Measurements from ENCODE around the gene KAZN. TPM values are rescaled to one million over a fixed set of nuclear protein-coding genes. Genes with fewer than 3 reads are reported as not detected.

The KAZN gene
- polyA plus RNA-seq, 4 donors, result 3.0 to 39.5 (median 4.4) TPM

DNA sequence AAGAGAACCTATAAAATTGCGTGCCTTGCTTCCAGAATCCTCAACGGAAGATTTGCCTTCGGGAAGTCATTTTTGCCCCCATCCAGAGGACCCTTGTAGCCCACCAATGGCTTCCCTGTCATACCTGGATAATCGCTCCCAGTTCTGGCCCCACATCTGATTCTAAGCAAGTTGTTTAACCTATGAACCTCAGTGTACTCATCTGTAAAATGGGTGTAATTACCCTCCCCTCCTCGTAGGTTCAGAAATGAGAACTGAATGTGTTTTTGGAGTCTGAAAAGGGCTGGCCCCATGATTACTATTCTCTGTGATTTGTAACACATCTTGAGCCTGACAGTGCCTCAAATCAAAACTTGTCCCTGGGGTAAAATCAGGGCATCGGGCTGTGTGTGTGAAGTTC lies 473.5 kb downstream of the KAZN start:
- no peaks in the 10 kb centered on the region for H3K27me3 ChIP-seq (ENCODE audit: control insufficient read depth in 3 of 3, insufficient read depth in 3 of 3, low read length in 3 of 3)
- WGBS, 3 donors, result 90 to 95% (median 94%) methylated on average over 6 of the region's 6 CpGs
- H3K36me3 ChIP-seq (ENCODE audit: control insufficient read depth in 3 of 3, insufficient read depth in 2 of 3, low read depth in 1 of 3, low read length in 3 of 3), result peaks cover 0 to 13% (median 0%) of the 10 kb centered on the region in 3 donors
- H3K27ac ChIP-seq (ENCODE audit: low read depth in 1 of 3, low read length in 2 of 3), result no peak overlapping the region
- no peaks in the 10 kb centered on the region for H3K9me3 ChIP-seq (ENCODE audit: control insufficient read depth in 2 of 2, insufficient read depth in 1 of 2, low read depth in 1 of 2, low read length in 1 of 2)
- DNase-seq, result no peak
- FAIRE-seq, result no peak
- peaks cover 0 to 9% (median 0%) of the 10 kb centered on the region in 3 donors for H3K4me1 ChIP-seq (ENCODE audit: control insufficient read depth in 3 of 3, insufficient read depth in 2 of 3, low read depth in 1 of 3, low read length in 2 of 3)
- no peak overlapping the region for H3K4me3 ChIP-seq (ENCODE audit: low read depth in 1 of 3, low read length in 3 of 3)

DNA sequence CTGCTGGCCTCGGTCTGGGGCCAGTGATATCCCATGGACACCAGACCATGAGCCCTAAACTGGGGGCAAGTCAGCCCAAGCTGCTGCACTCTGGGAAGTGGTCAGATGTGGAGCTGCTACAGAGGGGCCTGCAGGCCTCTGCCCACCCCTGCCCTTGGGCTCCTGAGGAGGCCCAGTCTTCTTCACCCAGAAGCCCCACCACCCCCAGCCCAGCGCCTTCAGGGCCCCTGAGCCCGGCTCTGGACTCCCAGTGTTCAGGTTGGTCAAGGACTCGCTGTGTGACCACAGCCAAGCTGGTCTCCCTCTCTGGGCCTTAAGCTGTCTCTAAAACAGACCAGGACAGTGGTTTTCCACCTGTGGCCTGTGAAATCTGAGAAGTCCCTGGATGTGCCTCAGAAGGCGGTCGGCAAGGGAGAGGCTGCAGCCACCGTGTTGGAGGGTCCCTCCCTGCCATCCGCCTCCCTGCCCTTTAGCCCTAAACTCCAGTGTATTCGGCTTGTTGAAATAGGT lies 475.4 kb downstream of the KAZN start:
- Histone ChIP-seq H3K4me1 (ENCODE audit: control insufficient read depth in 3 of 3, insufficient read depth in 2 of 3, low read depth in 1 of 3, low read length in 2 of 3) (no peaks in the 10 kb centered on the region), H3K27ac (ENCODE audit: low read depth in 1 of 3, low read length in 2 of 3) (no peak overlapping the region), H3K4me3 (ENCODE audit: low read depth in 1 of 3, low read length in 3 of 3) (no peak overlapping the region), H3K27me3 (ENCODE audit: control insufficient read depth in 3 of 3, insufficient read depth in 3 of 3, low read length in 3 of 3) (no peaks in the 10 kb centered on the region), H3K9me3 (ENCODE audit: control insufficient read depth in 2 of 2, insufficient read depth in 1 of 2, low read depth in 1 of 2, low read length in 1 of 2) (no peaks in the 10 kb centered on the region), H3K36me3 (ENCODE audit: control insufficient read depth in 3 of 3, insufficient read depth in 2 of 3, low read depth in 1 of 3, low read length in 3 of 3) (peaks cover 0 to 13% (median 0%) of the 10 kb centered on the region in 3 donors)
- WGBS, 3 donors, result 88 to 92% (median 91%) methylated on average over 9 of the region's 9 CpGs
- FAIRE-seq (no peak), DNase-seq (no peak)

GRCh38 chr1:15075175-15075574 lies 476.7 kb downstream of the KAZN start:
- no peaks in the 10 kb centered on the region for H3K4me1 ChIP-seq (ENCODE audit: control insufficient read depth in 3 of 3, insufficient read depth in 2 of 3, low read depth in 1 of 3, low read length in 2 of 3)
- H3K36me3 ChIP-seq (ENCODE audit: control insufficient read depth in 3 of 3, insufficient read depth in 2 of 3, low read depth in 1 of 3, low read length in 3 of 3), result peaks cover 0 to 9% (median 0%) of the 10 kb centered on the region in 3 donors
- 93 to 95% (median 94%) methylated on average over 6 of the region's 6 CpGs for WGBS, 3 donors
- DNase-seq (no peak), FAIRE-seq (no peak)
- H3K27ac ChIP-seq (ENCODE audit: low read depth in 1 of 3, low read length in 2 of 3), result no peak overlapping the region
- no peaks in the 10 kb centered on the region for H3K9me3 ChIP-seq (ENCODE audit: control insufficient read depth in 2 of 2, insufficient read depth in 1 of 2, low read depth in 1 of 2, low read length in 1 of 2)
- no peak overlapping the region for H3K4me3 ChIP-seq (ENCODE audit: low read depth in 1 of 3, low read length in 3 of 3)
- H3K27me3 ChIP-seq (ENCODE audit: control insufficient read depth in 3 of 3, insufficient read depth in 3 of 3, low read length in 3 of 3), result no peaks in the 10 kb centered on the region

DNA sequence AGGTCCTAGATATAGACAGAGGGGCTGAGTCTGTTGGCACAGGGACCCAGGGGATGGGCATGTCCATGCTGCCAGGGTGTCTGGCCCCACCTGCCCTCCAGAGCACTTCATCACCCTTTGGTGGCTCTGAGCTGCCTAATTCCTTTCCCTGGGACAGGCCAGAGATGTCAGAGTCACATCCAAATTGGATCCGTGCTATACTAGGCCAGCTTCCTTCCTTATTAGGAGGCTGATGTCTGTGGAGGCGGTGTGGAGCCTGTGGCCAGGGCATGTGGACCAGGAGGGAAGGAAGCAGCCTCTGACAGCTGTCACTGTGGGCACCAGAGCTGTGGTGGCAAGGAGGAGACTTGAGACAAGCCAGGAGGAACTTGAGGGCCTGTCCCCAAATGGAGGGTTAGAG lies 477.3 kb downstream of the KAZN start:
- H3K4me3 ChIP-seq (ENCODE audit: low read depth in 1 of 3, low read length in 3 of 3), result no peak overlapping the region
- DNase-seq (no peak), FAIRE-seq (no peak)
- H3K36me3 ChIP-seq (ENCODE audit: control insufficient read depth in 3 of 3, insufficient read depth in 2 of 3, low read depth in 1 of 3, low read length in 3 of 3), result peaks cover 0 to 7% (median 0%) of the 10 kb centered on the region in 3 donors
- WGBS, 3 donors, result 58 to 82% (median 61%) methylated on average over 2 of the region's 2 CpGs
- no peaks in the 10 kb centered on the region for H3K9me3 ChIP-seq (ENCODE audit: control insufficient read depth in 2 of 2, insufficient read depth in 1 of 2, low read depth in 1 of 2, low read length in 1 of 2)
- no peaks in the 10 kb centered on the region for H3K27me3 ChIP-seq (ENCODE audit: control insufficient read depth in 3 of 3, insufficient read depth in 3 of 3, low read length in 3 of 3)
- no peaks in the 10 kb centered on the region for H3K4me1 ChIP-seq (ENCODE audit: control insufficient read depth in 3 of 3, insufficient read depth in 2 of 3, low read depth in 1 of 3, low read length in 2 of 3)
- H3K27ac ChIP-seq (ENCODE audit: low read depth in 1 of 3, low read length in 2 of 3), result no peak overlapping the region

- H3K36me3 ChIP-seq (ENCODE audit: control insufficient read depth in 3 of 3, insufficient read depth in 2 of 3, low read depth in 1 of 3, low read length in 3 of 3), result peaks cover 0 to 7% (median 0%) of the 10 kb centered on the region in 3 donors
- DNase-seq, result no peak
- H3K9me3 ChIP-seq (ENCODE audit: control insufficient read depth in 2 of 2, insufficient read depth in 1 of 2, low read depth in 1 of 2, low read length in 1 of 2), result no peaks in the 10 kb centered on the region
- FAIRE-seq, result no peak
- 91 to 92% (median 91%) methylated on average over 9 of the region's 9 CpGs for WGBS, 3 donors
- H3K4me1 ChIP-seq (ENCODE audit: control insufficient read depth in 3 of 3, insufficient read depth in 2 of 3, low read depth in 1 of 3, low read length in 2 of 3), result no peaks in the 10 kb centered on the region
- H3K27me3 ChIP-seq (ENCODE audit: control insufficient read depth in 3 of 3, insufficient read depth in 3 of 3, low read length in 3 of 3), result no peaks in the 10 kb centered on the region
- no peak overlapping the region for H3K4me3 ChIP-seq (ENCODE audit: low read depth in 1 of 3, low read length in 3 of 3)
- H3K27ac ChIP-seq (ENCODE audit: low read depth in 1 of 3, low read length in 2 of 3), result no peak overlapping the region
Measured at GRCh38 chr1:15076807-15077206, 478.3 kb downstream of the KAZN start.

- 80 to 91% (median 90%) methylated on average over 10 of the region's 10 CpGs for WGBS, 3 donors
- no peak for FAIRE-seq
- DNase-seq, result no peak
Measured at GRCh38 chr1:15077384-15077783, 478.9 kb downstream of the KAZN start.

DNA sequence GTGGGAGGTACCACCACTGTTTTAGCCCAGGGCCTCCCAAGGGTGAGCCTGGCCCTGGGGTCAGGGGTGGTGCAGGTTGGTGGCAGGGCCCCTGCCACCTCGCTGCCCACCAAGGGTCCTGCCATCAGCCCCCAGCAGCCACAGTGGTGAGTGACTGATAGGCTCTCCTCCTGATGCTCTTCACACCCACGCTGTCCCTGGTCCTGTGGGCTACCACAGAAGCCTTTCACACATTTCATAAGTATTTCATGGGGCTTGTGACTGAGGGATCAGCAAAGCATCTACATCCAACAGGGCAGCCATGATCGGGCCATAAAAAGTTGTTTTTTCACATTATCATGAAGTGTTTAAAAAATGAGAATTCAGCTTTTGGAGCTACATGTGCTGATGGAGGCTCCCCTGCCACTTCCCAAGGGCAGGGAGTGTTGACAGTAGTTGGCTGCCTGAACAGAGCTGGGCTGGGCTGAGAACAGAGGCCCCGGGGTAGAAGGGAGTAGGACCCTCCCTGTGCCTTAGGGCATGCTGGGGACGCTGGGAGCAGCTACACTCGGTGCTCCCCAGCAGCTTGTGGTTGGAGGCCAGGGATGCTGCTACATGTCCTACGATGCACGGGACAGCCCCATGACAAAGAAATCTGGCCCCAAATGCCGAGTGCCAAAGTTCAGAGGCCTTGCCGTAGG lies 482.0 kb downstream of the KAZN start:
- no peaks in the 10 kb centered on the region for H3K27me3 ChIP-seq (ENCODE audit: control insufficient read depth in 3 of 3, insufficient read depth in 3 of 3, low read length in 3 of 3)
- FAIRE-seq (no peak), DNase-seq (no peak)
- peaks cover 0 to 5% (median 0%) of the 10 kb centered on the region in 3 donors for H3K36me3 ChIP-seq (ENCODE audit: control insufficient read depth in 3 of 3, insufficient read depth in 2 of 3, low read depth in 1 of 3, low read length in 3 of 3)
- no peak overlapping the region for H3K27ac ChIP-seq (ENCODE audit: low read depth in 1 of 3, low read length in 2 of 3)
- no peak overlapping the region for H3K4me3 ChIP-seq (ENCODE audit: low read depth in 1 of 3, low read length in 3 of 3)
- no peaks in the 10 kb centered on the region for H3K4me1 ChIP-seq (ENCODE audit: control insufficient read depth in 3 of 3, insufficient read depth in 2 of 3, low read depth in 1 of 3, low read length in 2 of 3)
- H3K9me3 ChIP-seq (ENCODE audit: control insufficient read depth in 2 of 2, insufficient read depth in 1 of 2, low read depth in 1 of 2, low read length in 1 of 2), result no peaks in the 10 kb centered on the region
- WGBS, 3 donors, result 74 to 86% (median 82%) methylated on average over 10 of the region's 10 CpGs

More at GRCh38 chr1:15077384-15077783, 478.9 kb downstream of the KAZN start:
- H3K9me3 ChIP-seq (ENCODE audit: control insufficient read depth in 2 of 2, insufficient read depth in 1 of 2, low read depth in 1 of 2, low read length in 1 of 2), result no peaks in the 10 kb centered on the region
- H3K4me1 ChIP-seq (ENCODE audit: control insufficient read depth in 3 of 3, insufficient read depth in 2 of 3, low read depth in 1 of 3, low read length in 2 of 3), result no peaks in the 10 kb centered on the region
- H3K4me3 ChIP-seq (ENCODE audit: low read depth in 1 of 3, low read length in 3 of 3), result no peak overlapping the region
- no peaks in the 10 kb centered on the region for H3K27me3 ChIP-seq (ENCODE audit: control insufficient read depth in 3 of 3, insufficient read depth in 3 of 3, low read length in 3 of 3)
- H3K36me3 ChIP-seq (ENCODE audit: control insufficient read depth in 3 of 3, insufficient read depth in 2 of 3, low read depth in 1 of 3, low read length in 3 of 3), result peaks cover 0 to 9% (median 0%) of the 10 kb centered on the region in 3 donors
- no peak overlapping the region for H3K27ac ChIP-seq (ENCODE audit: low read depth in 1 of 3, low read length in 2 of 3)

- no peak for DNase-seq
- WGBS, 3 donors, result 79 to 83% (median 80%) methylated on average over 8 of the region's 8 CpGs
- Histone ChIP-seq H3K4me3 (ENCODE audit: low read depth in 1 of 3, low read length in 3 of 3) (no peak overlapping the region), H3K9me3 (ENCODE audit: control insufficient read depth in 2 of 2, insufficient read depth in 1 of 2, low read depth in 1 of 2, low read length in 1 of 2) (no peaks in the 10 kb centered on the region), H3K27ac (ENCODE audit: low read depth in 1 of 3, low read length in 2 of 3) (no peak overlapping the region), H3K27me3 (ENCODE audit: control insufficient read depth in 3 of 3, insufficient read depth in 3 of 3, low read length in 3 of 3) (no peaks in the 10 kb centered on the region), H3K36me3 (ENCODE audit: control insufficient read depth in 3 of 3, insufficient read depth in 2 of 3, low read depth in 1 of 3, low read length in 3 of 3) (peaks cover 0 to 5% (median 0%) of the 10 kb centered on the region in 3 donors), H3K4me1 (ENCODE audit: control insufficient read depth in 3 of 3, insufficient read depth in 2 of 3, low read depth in 1 of 3, low read length in 2 of 3) (no peaks in the 10 kb centered on the region)
- FAIRE-seq, result no peak
Measured at GRCh38 chr1:15081102-15081501, 482.6 kb downstream of the KAZN start.

Data from small intestine (tissue), 7 donors.